Muscle layer of duodenum (tissue), 2 donors: Measurements from ENCODE around the gene NXF1.
A peak's percentile ranks its signal among the peaks of the same experiment; 100 is the strongest.

Experiments used
- H3K27ac ChIP-seq: one replicate; pipeline ENCODE4 v1.7.0; 2013; ENCODE audit warnings: mild to moderate bottlenecking, low read length
- H3K27me3 ChIP-seq: one replicate; pipeline ENCODE4 v1.7.0; 2013; ENCODE audit warnings: low read depth, mild to moderate bottlenecking, control low read depth, low read length
- H3K36me3 ChIP-seq, 2 donors: one replicate each; pipeline ENCODE4 v1.7.0; 2013; ENCODE audit warnings: low read length in 2 of 2, control low read depth in 1 of 2, mild to moderate bottlenecking in 1 of 2; ENCODE audit not compliant: insufficient read depth in 2 of 2, control insufficient read depth in 1 of 2
- H3K4me1 ChIP-seq, 2 donors: one replicate each; pipeline ENCODE4 v1.7.0; 2013; ENCODE audit warnings: low read length in 2 of 2, mild to moderate bottlenecking in 2 of 2, control low read depth in 1 of 2, moderate library complexity in 1 of 2; ENCODE audit not compliant: insufficient read depth in 2 of 2, control insufficient read depth in 1 of 2
- H3K4me3 ChIP-seq, 2 donors: one replicate each; pipeline ENCODE4 v1.7.0; 2013; ENCODE audit warnings: low read length in 2 of 2, low read depth in 1 of 2, mild to moderate bottlenecking in 1 of 2
- H3K9me3 ChIP-seq, 2 donors: one replicate each; pipeline ENCODE4 v1.7.0; 2013; ENCODE audit warnings: low read length in 2 of 2, control low read depth in 1 of 2, mild to moderate bottlenecking in 1 of 2; ENCODE audit not compliant: control insufficient read depth in 1 of 2
- donor health status: healthy.

The NXF1 gene

DNA sequence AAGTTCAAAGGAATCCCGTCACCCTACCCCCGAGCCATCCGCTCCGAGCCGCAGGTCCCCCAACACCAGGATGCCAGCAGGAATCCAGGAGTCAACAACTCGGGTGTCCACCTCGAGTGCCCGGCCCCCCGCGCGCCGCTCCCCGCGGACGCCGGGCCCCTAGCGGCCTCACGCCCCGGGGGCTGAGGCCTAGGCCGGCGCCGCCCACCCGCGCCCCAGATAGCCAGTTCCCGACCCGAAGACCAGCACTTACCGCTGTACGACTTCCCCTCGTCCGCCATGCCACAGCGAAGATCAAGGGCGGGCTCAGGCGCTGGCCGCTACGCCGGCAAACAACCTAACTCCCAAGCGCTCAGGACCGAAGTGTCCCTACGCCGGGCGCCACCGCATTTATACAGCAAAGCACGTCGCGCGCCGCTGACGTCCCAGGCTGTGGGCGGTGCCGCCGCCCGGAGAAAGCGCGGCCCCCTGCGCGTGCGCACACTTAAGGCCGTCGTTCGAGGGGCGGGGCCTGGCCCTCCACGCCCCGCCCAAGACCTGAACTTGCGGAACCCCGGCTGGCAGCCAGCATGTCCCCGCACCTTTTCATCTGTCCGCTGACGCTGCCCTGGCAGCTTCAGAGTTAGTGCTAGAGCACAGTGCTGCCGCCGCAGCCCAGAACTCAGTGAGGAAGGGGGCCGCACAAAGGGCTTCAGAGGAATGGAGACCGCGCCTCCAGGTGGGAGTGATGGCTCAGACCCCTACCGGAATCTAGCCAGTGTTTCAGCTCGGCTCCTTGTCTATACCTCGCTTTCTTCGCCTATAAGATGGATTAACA lies at the start of gene NXF1:
Gene NXF1 (minus strand): TSS at position 365 of the 817 bp plus-strand sequence. CDS start 84 bp downstream, at position 281.
- H3K9me3 ChIP-seq, result no peaks in the 10 kb centered on the region
- peak within 1 kb of the TSS; percentile 88 for H3K27ac ChIP-seq
- H3K4me1 ChIP-seq, result peaks cover 13 to 20% of the 10 kb centered on the region in 2 donors
- no peaks in the 10 kb centered on the region for H3K27me3 ChIP-seq
- H3K36me3 ChIP-seq, result peaks cover 26 to 31% of the 10 kb centered on the region in 2 donors
- H3K4me3 ChIP-seq, result peak within 1 kb of the TSS; percentile 73 to 81

DNA sequence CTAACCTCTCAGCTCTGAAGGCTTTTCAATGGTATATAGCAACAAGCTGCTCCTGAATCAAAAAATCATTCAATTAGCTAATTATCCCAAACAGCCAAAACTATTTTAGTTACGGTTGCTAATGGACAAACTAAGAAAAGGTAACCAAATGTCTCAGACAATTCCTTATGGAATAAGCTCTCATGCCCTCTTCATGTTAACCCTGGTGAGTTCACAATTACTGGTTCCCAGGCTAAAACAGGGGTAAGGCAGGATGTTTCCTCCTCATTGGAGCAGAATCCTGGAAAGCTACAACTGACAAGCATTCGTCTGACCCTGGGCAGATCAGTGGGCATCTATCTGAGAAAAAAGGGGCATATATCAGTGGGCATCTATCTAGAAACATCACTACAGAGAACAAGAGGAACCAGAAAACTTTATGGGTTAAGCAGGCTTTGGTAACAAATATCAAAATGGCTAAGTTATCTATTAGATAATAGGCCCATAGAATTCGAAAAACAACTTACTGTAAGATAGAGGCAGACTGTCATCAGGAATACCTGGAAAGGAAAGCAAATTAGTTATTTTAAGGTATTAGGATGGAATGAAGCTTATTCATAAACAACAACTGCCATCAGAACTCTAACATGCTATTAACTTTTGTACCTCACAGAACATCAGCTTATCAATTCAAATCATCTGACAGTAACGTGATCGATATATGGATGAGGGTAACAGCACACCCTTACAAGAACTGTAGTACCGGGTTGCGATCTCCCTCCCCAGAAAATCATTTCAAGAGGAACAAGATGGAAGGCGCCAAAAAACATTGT lies 49.0 kb upstream of the NXF1 start:
- Histone ChIP-seq H3K9me3 (no peaks in the 10 kb centered on the region), H3K4me1 (peaks cover 16 to 22% of the 10 kb centered on the region in 2 donors), H3K36me3 (peaks cover 23 to 30% of the 10 kb centered on the region in 2 donors), H3K4me3 (peak overlapping the region; percentile 92 to 98), H3K27ac (peak overlapping the region; percentile 90), H3K27me3 (no peaks in the 10 kb centered on the region)

GRCh38 chr11:62853279-62853965 lies 48.2 kb upstream of the NXF1 start:
- H3K27ac ChIP-seq, result peak overlapping the region; percentile 90
- H3K9me3 ChIP-seq, result no peaks in the 10 kb centered on the region
- no peaks in the 10 kb centered on the region for H3K27me3 ChIP-seq
- H3K36me3 ChIP-seq, result peaks cover 23 to 30% of the 10 kb centered on the region in 2 donors
- H3K4me3 ChIP-seq, result peak overlapping the region; percentile 92 to 98
- peaks cover 16 to 22% of the 10 kb centered on the region in 2 donors for H3K4me1 ChIP-seq

DNA sequence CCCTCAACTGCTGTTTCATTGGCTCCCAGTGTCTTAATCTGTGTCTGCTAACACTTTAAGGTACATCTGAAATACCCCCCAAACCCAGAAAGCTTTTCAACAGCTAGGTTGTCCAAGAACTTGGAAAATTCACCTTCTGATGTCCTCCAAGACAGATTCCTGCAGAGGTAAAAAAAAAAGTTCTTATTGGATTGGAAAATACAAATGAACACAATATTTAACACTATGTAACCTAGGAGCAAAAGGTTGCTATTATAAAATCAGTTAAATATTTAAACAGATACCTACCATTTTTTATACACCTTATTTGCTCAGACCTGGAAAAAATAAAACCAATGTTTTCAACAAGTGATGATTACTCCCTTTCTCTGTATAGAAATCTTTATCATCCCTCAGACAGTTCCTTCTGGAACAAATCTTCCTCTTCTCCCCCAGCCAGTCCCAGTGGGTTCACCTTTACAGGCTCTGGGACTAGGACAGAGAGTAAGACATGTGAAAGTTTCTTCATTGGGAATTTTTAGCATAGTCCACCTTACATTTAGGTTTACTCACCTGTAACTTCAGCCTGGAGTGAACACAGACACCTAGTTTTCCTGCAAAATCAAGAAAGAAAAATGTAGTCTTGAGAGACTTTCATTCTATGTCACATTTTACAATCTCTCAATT lies 47.4 kb upstream of the NXF1 start:
- peaks cover 16 to 22% of the 10 kb centered on the region in 2 donors for H3K4me1 ChIP-seq
- H3K27me3 ChIP-seq, result no peaks in the 10 kb centered on the region
- peak overlapping the region; percentile 90 for H3K27ac ChIP-seq
- H3K36me3 ChIP-seq, result peaks cover 23 to 30% of the 10 kb centered on the region in 2 donors
- no peak overlapping the region for H3K4me3 ChIP-seq
- no peaks in the 10 kb centered on the region for H3K9me3 ChIP-seq

- Histone ChIP-seq H3K4me3 (no peak overlapping the region), H3K9me3 (no peaks in the 10 kb centered on the region), H3K27me3 (no peaks in the 10 kb centered on the region), H3K36me3 (peaks cover 23 to 30% of the 10 kb centered on the region in 2 donors), H3K27ac (peak overlapping the region; percentile 4), H3K4me1 (peaks cover 16 to 22% of the 10 kb centered on the region in 2 donors)
Observed at GRCh38 chr11:62851807-62852522, 46.7 kb upstream of the NXF1 start.

GRCh38 chr11:62850911-62851806 lies 45.9 kb upstream of the NXF1 start:
- H3K4me3 ChIP-seq, result no peak overlapping the region
- H3K27me3 ChIP-seq, result no peaks in the 10 kb centered on the region
- H3K27ac ChIP-seq, result no peak overlapping the region
- no peaks in the 10 kb centered on the region for H3K9me3 ChIP-seq
- H3K36me3 ChIP-seq, result peaks cover 23 to 30% of the 10 kb centered on the region in 2 donors
- H3K4me1 ChIP-seq, result peaks cover 16 to 22% of the 10 kb centered on the region in 2 donors

DNA sequence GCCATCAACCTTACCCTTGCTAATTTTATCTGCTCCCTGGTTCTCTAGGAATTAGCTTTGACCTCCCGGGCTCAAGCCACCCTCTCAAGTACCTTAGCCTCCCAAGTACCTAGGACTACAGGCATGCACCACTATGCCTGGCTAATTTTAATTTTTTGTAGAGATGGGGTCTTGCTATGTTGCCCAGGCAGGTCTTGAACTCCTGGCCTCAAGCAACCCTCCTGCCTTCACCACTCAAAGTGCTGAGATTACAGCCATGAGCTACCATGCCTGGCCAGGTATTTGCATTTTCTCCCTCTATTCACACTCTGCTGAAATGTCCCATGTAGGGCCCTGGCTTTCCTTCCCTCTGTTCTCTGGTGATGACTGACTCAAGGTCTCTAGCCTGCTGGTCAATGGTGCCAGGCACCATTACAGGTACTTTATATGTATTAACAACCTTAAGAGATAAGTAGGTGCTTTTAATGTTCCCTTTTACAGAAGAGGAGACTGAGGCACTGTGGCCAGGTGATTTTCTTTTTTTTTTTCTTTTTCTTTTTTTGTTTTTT lies 42.6 kb upstream of the NXF1 start:
- H3K27ac ChIP-seq, result no peak overlapping the region
- H3K9me3 ChIP-seq, result no peaks in the 10 kb centered on the region
- H3K27me3 ChIP-seq, result no peaks in the 10 kb centered on the region
- H3K36me3 ChIP-seq, result peaks cover 12 to 13% of the 10 kb centered on the region in 2 donors
- no peaks in the 10 kb centered on the region for H3K4me1 ChIP-seq
- no peak overlapping the region for H3K4me3 ChIP-seq

GRCh38 chr11:62846177-62846576 lies 40.9 kb upstream of the NXF1 start:
- H3K27ac ChIP-seq, result no peak overlapping the region
- H3K4me3 ChIP-seq, result no peak overlapping the region
- no peaks in the 10 kb centered on the region for H3K9me3 ChIP-seq
- no peaks in the 10 kb centered on the region for H3K36me3 ChIP-seq
- no peaks in the 10 kb centered on the region for H3K4me1 ChIP-seq
- H3K27me3 ChIP-seq, result no peaks in the 10 kb centered on the region

GRCh38 chr11:62844154-62844553 lies 38.9 kb upstream of the NXF1 start:
- H3K36me3 ChIP-seq, result peaks cover 0 to 5% of the 10 kb centered on the region in 2 donors
- no peaks in the 10 kb centered on the region for H3K9me3 ChIP-seq
- no peaks in the 10 kb centered on the region for H3K4me1 ChIP-seq
- H3K27ac ChIP-seq, result no peak overlapping the region
- no peak overlapping the region for H3K4me3 ChIP-seq
- H3K27me3 ChIP-seq, result no peaks in the 10 kb centered on the region
